Measurements from ENCODE around the gene ASPRV1.

The ASPRV1 gene

DNA sequence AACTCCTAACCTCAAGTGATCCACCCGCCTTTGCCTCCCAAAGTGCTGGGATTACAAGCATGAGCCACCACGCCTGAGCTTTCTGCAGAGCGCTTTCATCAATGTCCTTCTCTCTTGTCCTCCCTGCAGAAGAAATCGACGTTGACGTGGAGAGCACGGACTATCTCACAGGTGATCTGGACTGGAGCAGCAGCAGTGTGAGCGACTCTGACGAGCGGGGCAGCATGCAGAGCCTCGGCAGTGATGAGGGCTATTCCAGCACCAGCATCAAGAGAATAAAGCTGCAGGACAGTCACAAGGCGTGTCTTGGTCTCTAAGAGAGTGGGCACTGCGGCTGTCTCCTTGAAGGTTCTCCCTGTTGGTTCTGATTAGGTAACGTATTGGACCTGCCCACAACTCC, 23.5 kb downstream of the ASPRV1 start:
- Mint-ChIP-seq H3K4me3 (no peak overlapping the region), H3K27me3 (ENCODE audit: low read depth, poor library complexity) (no peaks in the 10 kb centered on the region), H3K27ac (peak overlapping the region; percentile 60), H3K36me3 (ENCODE audit: low read depth) (peaks cover 52% of the 10 kb centered on the region), H3K9me3 (no peaks in the 10 kb centered on the region), H3K4me1 (peaks cover 40% of the 10 kb centered on the region)
- DNase-seq = no peak
- TF ChIP-seq, protein P1, sequence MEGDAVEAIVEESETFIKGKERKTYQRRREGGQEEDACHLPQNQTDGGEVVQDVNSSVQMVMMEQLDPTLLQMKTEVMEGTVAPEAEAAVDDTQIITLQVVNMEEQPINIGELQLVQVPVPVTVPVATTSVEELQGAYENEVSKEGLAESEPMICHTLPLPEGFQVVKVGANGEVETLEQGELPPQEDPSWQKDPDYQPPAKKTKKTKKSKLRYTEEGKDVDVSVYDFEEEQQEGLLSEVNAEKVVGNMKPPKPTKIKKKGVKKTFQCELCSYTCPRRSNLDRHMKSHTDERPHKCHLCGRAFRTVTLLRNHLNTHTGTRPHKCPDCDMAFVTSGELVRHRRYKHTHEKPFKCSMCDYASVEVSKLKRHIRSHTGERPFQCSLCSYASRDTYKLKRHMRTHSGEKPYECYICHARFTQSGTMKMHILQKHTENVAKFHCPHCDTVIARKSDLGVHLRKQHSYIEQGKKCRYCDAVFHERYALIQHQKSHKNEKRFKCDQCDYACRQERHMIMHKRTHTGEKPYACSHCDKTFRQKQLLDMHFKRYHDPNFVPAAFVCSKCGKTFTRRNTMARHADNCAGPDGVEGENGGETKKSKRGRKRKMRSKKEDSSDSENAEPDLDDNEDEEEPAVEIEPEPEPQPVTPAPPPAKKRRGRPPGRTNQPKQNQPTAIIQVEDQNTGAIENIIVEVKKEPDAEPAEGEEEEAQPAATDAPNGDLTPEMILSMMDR (IDR thresholded peaks at IDR 0.05) = no peak

DNA sequence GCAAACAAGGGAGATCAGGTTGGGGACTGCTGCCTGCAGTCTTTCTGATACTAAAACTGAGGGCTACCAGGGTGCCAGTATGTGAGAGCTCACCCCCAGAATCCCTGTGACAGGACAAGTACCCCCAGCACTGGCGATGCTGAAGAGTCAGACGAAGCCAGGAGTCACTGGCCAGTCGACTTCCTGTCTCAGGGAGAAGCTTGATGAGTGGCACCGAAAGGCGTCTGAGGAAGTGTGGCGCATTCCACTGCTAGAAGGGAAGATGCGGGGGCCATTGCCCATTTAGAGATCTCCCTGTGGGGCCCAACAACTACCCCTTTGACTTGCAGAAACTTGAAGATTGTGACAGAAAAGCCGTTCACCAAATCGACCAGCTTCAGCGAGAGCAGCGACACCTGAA, 24.5 kb downstream of the ASPRV1 start:
- no peaks in the 10 kb centered on the region for H3K27me3 Mint-ChIP-seq (ENCODE audit: low read depth, poor library complexity)
- DNase-seq = no peak
- peaks cover 45% of the 10 kb centered on the region for H3K4me1 Mint-ChIP-seq
- TF ChIP-seq, protein P1 (IDR thresholded peaks at IDR 0.05) = no peak
- peak overlapping the region; percentile 21 for H3K27ac Mint-ChIP-seq
- H3K4me3 Mint-ChIP-seq = no peak overlapping the region
- peaks cover 52% of the 10 kb centered on the region for H3K36me3 Mint-ChIP-seq (ENCODE audit: low read depth)
- H3K9me3 Mint-ChIP-seq = no peaks in the 10 kb centered on the region

DNA sequence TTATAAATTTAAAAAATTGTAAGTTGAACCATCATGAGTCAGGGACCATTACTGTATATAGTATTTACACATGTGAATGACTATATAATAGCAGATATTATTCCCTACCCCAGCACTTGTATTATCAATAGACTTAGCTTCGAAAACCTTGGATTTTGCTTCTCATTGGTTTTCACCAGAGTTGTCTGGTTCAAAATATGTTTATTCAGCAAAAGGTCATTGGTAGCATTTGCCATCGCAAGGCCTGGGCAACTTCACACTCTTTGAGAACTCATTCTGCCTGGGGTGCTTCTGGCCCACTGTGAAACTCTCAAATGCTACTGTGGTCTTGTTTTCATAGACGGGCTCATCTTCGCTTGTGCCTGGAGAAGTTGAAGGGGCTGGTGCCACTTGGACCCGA, 26.4 kb downstream of the ASPRV1 start:
- no peaks in the 10 kb centered on the region for H3K27me3 Mint-ChIP-seq (ENCODE audit: low read depth, poor library complexity)
- peaks cover 46% of the 10 kb centered on the region for H3K36me3 Mint-ChIP-seq (ENCODE audit: low read depth)
- DNase-seq = no peak
- peaks cover 40% of the 10 kb centered on the region for H3K4me1 Mint-ChIP-seq
- no peak overlapping the region for H3K4me3 Mint-ChIP-seq
- no peaks in the 10 kb centered on the region for H3K9me3 Mint-ChIP-seq
- TF ChIP-seq, protein P1 (IDR thresholded peaks at IDR 0.05) = no peak
- no peak overlapping the region for H3K27ac Mint-ChIP-seq

- Mint-ChIP-seq H3K9me3 (no peaks in the 10 kb centered on the region), H3K27me3 (ENCODE audit: low read depth, poor library complexity) (no peaks in the 10 kb centered on the region), H3K36me3 (ENCODE audit: low read depth) (peaks cover 41% of the 10 kb centered on the region), H3K4me1 (peaks cover 35% of the 10 kb centered on the region), H3K4me3 (no peak overlapping the region), H3K27ac (no peak overlapping the region)
- TF ChIP-seq, protein P1 (IDR thresholded peaks at IDR 0.05) = no peak
- DNase-seq = no peak
Observed at GRCh38 chr2:69934614-69934908, 26.9 kb downstream of the ASPRV1 start.

DNA sequence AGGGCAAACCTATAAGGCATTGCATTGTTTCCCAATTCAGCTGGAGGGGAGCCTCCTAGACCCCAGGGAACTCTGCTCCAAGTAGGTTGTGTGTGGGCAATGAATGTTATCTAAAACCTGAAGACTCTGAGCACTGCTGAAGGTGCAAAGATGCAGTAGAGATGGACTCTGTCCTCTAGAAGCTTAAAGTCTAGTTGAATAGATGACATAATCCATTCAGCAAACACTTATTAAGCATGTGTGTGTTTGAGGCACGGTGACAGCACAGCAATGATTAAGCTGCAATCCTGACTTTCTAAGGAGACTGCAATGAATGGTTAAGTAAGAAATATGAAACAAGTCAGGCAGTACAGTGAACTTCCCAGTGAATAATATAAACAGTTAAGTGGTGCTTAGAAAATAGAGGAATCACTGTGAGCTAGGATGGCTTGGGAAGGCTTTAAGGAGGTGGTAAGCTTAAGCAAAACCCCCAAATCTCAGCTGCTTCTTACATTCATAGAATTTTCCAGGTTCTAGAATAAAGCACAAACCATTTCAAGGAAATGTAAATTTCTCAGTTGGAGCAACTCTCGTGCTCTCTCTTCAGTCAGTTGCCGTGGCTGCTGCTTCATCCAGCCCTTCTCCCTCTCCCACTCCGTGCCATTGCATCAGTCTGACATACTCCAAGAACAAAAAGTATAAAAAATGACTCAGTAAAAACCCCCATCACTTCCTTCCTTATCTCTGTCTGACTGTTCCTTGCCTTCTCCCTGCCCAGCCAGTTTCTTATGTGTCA, 27.4 kb downstream of the ASPRV1 start:
- H3K36me3 Mint-ChIP-seq (ENCODE audit: low read depth) = peaks cover 36% of the 10 kb centered on the region
- H3K27me3 Mint-ChIP-seq (ENCODE audit: low read depth, poor library complexity) = peaks cover under 1% of the 10 kb centered on the region
- H3K9me3 Mint-ChIP-seq = no peaks in the 10 kb centered on the region
- no peak overlapping the region for H3K4me3 Mint-ChIP-seq
- TF ChIP-seq, protein P1 (IDR thresholded peaks at IDR 0.05) = no peak
- H3K4me1 Mint-ChIP-seq = peaks cover 34% of the 10 kb centered on the region
- DNase-seq = no peak
- H3K27ac Mint-ChIP-seq = no peak overlapping the region

- H3K27ac Mint-ChIP-seq = peak overlapping the region; percentile 21
- H3K4me3 Mint-ChIP-seq = no peak overlapping the region
- TF ChIP-seq, protein P1 (IDR thresholded peaks at IDR 0.05) = no peak
- H3K9me3 Mint-ChIP-seq = no peaks in the 10 kb centered on the region
- peaks cover 30% of the 10 kb centered on the region for H3K4me1 Mint-ChIP-seq
- no peak for DNase-seq
- peaks cover 5% of the 10 kb centered on the region for H3K27me3 Mint-ChIP-seq (ENCODE audit: low read depth, poor library complexity)
- H3K36me3 Mint-ChIP-seq (ENCODE audit: low read depth) = peaks cover 29% of the 10 kb centered on the region
Observed at GRCh38 chr2:69933254-69933828, 28.1 kb downstream of the ASPRV1 start.

Data from nephron progenitor cell (in vitro differentiated cells).